Adrenal gland (tissue), 5 donors: ENCODE data around the gene SMIM21.

ENCODE experiments used
- POLR2A ChIP-seq, 2 donors: fragments of 450-650 bp; IDR thresholded peaks; one replicate each; pipeline ENCODE4 v1.6.1; 2017; ENCODE audit warnings: antibody characterized with exemption in 2 of 2, mild to moderate bottlenecking in 2 of 2, moderate library complexity in 1 of 2
- TF ChIP-seq, protein P1 (sequence below), 6 experiments: fragments of 450-650 bp in 4 of 6; fragments of 200-600 bp in 2 of 6; sonication (generic) in 1 of 6; IDR thresholded peaks; 1 replicate in 5 of 6; 2 replicates in 1 of 6; pipeline versions ENCODE4 v1.5.1 to v1.8.0; 2016 to 2021; ENCODE audit warnings: antibody characterized with exemption in 6 of 6, mild to moderate bottlenecking in 2 of 6, moderate library complexity in 1 of 6
- donor health status: DM: no; HTN: no; CAD: no.

DNA sequence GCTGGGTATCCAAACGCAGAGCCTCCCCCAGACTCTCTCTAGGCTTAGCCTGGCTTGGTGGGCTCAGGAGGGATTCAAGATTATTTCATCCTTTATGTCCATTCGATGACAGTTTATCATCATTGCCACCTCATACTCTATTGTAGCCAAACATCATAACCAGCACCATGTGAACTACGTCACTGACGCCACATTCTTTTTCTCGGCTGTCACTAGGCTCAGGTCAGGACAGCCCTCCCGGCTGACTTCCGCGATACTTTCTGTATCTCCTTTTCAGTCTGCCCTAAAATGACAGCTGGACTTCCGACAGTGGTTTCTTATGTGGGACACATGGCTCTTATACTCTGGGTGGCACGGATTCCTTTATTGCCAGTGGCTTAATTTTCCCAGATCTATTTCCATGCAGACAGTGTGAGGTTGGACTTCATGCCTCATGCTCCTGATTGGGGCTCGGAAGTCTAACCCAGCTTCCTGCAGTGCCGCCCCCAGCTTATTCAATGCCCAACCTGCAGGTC is 39.8 kb upstream of the SMIM21 start:
- TF ChIP-seq, protein P1, sequence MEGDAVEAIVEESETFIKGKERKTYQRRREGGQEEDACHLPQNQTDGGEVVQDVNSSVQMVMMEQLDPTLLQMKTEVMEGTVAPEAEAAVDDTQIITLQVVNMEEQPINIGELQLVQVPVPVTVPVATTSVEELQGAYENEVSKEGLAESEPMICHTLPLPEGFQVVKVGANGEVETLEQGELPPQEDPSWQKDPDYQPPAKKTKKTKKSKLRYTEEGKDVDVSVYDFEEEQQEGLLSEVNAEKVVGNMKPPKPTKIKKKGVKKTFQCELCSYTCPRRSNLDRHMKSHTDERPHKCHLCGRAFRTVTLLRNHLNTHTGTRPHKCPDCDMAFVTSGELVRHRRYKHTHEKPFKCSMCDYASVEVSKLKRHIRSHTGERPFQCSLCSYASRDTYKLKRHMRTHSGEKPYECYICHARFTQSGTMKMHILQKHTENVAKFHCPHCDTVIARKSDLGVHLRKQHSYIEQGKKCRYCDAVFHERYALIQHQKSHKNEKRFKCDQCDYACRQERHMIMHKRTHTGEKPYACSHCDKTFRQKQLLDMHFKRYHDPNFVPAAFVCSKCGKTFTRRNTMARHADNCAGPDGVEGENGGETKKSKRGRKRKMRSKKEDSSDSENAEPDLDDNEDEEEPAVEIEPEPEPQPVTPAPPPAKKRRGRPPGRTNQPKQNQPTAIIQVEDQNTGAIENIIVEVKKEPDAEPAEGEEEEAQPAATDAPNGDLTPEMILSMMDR (IDR thresholded peaks at IDR 0.05), result no peak
- TF ChIP-seq POLR2A (IDR thresholded peaks at IDR 0.05), result no peak
